Measurements from ENCODE around the gene PRR14.

The PRR14 gene

DNA sequence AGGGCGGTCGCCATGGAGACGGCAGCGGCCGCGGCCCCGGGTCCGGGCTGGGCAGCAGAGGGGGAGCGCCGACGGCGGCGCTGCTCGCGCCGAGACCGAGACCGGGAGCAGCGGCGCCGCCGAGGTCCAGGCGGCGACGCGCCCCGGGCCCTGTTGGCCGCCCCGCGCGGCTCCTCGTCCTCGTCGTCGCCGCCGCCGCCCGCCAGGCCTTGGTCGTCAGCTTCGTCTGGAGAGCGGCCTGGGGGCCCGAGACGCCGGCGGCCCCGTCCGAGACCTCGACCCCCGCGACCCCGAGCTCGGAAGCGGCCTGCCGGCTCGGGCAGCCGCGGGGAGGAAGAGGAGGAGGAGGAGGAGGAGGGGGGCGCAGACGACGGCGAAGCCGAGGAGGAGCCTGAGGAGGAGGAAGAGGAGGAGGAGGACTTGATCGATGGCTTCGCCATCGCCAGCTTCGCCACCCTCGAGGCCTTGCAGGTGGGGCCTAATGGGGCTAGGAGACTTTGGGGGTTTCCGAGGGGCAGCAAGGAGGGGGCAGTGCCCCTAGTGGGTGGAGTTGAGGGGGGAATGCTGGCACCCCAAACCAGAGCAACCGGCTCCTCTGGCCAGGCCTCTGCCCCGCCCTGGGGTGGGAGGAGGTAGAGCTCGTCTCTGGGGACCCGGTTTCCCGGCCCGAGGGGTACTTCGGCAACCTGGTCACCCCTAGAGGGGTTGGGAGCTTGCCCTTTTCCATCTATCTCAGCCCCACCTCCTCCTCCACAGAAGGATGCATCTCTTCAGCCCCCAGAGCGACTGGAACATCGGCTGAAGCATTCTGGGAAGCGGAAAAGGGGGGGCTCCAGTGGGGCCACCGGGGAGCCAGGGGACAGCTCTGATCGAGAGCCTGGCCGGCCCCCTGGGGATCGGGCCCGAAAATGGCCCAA is 9.0 kb downstream of the PRR14 start:
- no peak for TF ChIP-seq CTCF (IDR thresholded peaks at IDR 0.05; ENCODE audit: low read depth, low read length)
- H3K4me3 ChIP-seq (replicated peaks in 1 of 2; ENCODE audit: low read depth in 2 of 2, low read length in 2 of 2), result peak overlapping the region; percentile 83 to 86
- DNase-seq (ENCODE audit: low read depth in 2 of 2), result peak; percentile 16 to 31

- TF ChIP-seq CTCF (IDR thresholded peaks at IDR 0.05; ENCODE audit: low read depth, low read length), result no peak
- peak in 1 of 2 donors; percentile 61 for DNase-seq (ENCODE audit: low read depth in 2 of 2)
- H3K4me3 ChIP-seq (replicated peaks in 1 of 2; ENCODE audit: low read depth in 2 of 2, low read length in 2 of 2), result peak overlapping the region; percentile 83 to 86
Observed at GRCh38 chr16:30660424-30661261, 9.9 kb downstream of the PRR14 start.

- no peak overlapping the region for H3K4me3 ChIP-seq (replicated peaks in 1 of 2; ENCODE audit: low read depth in 2 of 2, low read length in 2 of 2)
- DNase-seq (ENCODE audit: low read depth in 2 of 2), result no peak
- no peak for TF ChIP-seq CTCF (IDR thresholded peaks at IDR 0.05; ENCODE audit: low read depth, low read length)
Observed at GRCh38 chr16:30662449-30662848, 11.7 kb downstream of the PRR14 start.

- H3K4me3 ChIP-seq (replicated peaks in 1 of 2; ENCODE audit: low read depth in 2 of 2, low read length in 2 of 2), result no peak overlapping the region
- no peak for DNase-seq (ENCODE audit: low read depth in 2 of 2)
- no peak for TF ChIP-seq CTCF (IDR thresholded peaks at IDR 0.05; ENCODE audit: low read depth, low read length)
Observed at GRCh38 chr16:30663038-30663437, 12.3 kb downstream of the PRR14 start.

- no peak for DNase-seq (ENCODE audit: low read depth in 2 of 2)
- TF ChIP-seq CTCF (IDR thresholded peaks at IDR 0.05; ENCODE audit: low read depth, low read length), result no peak
- no peak overlapping the region for H3K4me3 ChIP-seq (replicated peaks in 1 of 2; ENCODE audit: low read depth in 2 of 2, low read length in 2 of 2)
Observed at GRCh38 chr16:30663820-30664219, 13.1 kb downstream of the PRR14 start.

DNA sequence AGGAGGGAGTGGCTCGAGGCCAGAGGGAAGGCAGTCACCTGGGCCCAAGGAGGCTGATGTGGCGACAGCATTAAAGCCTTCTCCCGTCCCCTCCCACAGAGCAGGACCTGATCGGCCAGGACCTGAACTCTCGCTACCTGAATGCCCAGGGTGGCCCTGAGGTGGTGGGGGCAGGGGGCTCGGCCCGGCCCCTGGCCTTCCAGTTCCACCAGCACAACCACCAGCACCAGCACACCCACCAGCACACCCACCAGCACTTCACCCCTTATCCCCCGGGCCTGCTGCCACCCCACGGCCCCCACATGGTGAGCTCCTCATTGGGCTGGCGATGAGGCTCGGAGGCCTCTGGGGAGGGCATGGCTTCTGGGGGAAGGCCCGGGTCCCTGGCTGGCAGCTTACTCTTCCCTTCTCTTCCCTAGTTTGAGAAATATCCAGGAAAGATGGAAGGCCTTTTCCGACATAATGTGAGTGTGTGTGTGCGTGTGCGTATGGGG is 13.9 kb downstream of the PRR14 start:
- H3K4me3 ChIP-seq (replicated peaks in 1 of 2; ENCODE audit: low read depth in 2 of 2, low read length in 2 of 2), result no peak overlapping the region
- DNase-seq (ENCODE audit: low read depth in 2 of 2), result no peak
- no peak for TF ChIP-seq CTCF (IDR thresholded peaks at IDR 0.05; ENCODE audit: low read depth, low read length)

Measured in cardiac fibroblast (primary cell).